ENCODE measurements around the gene FSD1. TPM values are rescaled to one million over a fixed set of nuclear protein-coding genes. Genes with fewer than 3 reads are reported as not detected.
A peak's percentile ranks its signal among the peaks of the same experiment; 100 is the strongest.

The FSD1 gene
- total and polyA plus RNA-seq, 9 of the 15 experiments (the other 6 are each of a cell fraction or from before 2014, with no cell fraction given): 0.11 to 1.9 (median 0.94) TPM; not detected in 1

DNA sequence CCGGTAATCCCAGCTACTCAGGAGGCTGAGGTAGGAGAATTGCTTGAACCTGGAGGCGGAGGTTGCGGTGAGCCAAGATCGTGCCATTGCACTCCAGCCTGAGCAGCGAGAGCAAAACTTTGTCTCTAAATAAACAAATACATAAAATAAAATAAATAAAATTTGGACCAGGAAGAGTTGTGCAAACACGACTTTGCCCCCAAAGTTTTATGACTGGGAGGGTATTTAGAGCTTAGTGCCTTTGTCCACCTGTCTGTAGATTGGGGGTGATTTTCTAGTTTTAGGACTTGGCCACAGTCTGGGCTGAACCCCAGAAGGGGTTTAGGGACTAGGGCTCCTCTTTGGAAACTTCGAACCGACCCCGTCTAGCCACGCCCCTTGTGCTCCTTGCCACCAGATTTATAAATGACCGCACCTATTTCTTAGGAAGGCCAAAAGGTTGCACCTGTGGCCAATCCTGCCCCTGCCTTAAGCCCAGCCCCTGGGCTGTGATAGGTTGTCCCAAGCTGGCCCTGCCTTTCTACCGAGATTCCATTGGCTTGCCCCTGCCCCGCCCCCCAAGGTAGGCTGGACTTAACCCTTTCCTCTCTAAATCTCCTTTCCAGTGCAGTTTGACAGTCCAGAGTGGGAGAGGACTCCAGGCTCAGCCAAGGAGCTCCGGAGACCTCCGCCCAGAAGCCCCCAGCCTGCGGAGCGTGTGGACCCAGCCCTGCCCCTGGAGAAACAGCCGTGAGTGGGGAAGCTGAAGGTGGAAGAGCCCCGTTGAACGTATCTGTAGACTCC, 20.0 kb upstream of the FSD1 start (continued):
- TF ChIP-seq, protein P1, sequence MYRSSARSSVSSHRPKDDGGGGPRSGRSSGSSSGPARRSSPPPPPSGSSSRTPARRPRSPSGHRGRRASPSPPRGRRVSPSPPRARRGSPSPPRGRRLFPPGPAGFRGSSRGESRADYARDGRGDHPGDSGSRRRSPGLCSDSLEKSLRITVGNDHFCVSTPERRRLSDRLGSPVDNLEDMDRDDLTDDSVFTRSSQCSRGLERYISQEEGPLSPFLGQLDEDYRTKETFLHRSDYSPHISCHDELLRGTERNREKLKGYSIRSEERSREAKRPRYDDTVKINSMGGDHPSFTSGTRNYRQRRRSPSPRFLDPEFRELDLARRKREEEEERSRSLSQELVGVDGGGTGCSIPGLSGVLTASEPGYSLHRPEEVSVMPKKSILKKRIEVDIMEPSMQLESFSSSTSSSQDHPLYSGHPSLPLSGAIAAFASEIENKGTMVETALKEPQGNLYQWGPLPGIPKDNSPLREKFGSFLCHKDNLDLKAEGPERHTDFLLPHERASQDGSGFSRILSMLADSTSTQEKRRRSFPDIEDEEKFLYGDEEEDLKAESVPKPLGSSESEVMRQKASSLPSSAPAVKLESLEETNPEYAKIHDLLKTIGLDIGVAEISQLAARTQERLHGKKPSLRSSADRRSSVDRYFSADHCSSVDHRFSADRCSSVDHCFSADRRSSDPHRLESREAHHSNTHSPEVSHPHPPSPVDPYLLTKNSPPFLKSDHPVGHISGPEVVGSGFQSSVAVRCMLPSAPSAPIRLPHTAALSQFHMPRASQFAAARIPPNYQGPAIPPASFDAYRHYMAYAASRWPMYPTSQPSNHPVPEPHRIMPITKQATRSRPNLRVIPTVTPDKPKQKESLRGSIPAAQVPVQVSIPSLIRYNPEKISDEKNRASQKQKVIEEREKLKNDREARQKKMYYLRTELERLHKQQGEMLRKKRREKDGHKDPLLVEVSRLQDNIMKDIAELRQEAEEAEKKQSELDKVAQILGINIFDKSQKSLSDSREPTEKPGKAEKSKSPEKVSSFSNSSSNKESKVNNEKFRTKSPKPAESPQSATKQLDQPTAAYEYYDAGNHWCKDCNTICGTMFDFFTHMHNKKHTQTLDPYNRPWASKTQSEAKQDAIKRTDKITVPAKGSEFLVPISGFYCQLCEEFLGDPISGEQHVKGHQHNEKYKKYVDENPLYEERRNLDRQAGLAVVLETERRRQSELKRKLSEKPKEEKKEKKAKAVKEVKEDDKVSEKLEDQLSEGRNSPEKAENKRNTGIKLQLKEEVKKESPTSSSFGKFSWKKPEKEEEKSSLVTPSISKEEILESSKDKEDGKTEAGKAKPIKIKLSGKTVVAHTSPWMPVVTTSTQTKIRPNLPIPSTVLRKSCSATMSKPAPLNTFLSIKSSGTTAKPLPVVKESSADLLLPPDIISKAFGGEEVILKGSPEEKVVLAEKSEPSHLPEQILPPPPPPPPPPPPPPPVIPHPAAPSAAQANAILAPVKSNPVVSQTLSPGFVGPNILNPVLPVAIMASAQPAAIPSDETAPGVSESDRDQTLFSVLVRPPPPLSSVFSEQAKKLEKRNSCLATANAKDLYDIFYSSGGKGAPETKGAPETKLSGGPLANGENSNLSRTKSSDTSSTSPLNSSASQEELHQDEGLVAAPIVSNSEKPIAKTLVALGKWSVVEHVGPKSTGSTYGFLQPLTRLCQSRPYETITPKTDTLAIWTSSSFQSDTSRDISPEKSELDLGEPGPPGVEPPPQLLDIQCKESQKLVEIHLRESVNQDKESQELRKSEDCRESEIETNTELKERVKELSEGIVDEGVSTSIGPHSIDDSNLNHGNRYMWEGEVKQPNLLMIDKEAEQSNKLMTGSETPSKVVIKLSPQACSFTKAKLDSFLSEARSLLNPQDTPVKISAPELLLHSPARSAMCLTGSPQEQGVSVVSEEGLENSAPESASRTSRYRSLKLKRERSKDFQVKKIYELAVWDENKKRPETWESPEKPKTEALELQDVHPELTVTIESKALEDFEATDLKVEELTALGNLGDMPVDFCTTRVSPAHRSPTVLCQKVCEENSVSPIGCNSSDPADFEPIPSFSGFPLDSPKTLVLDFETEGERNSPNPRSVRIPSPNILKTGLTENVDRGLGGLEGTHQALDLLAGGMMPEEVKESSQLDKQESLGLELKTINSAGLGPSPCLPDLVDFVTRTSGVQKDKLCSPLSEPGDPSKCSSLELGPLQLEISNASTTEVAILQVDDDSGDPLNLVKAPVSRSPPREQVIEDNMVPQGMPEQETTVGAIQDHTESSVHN (IDR thresholded peaks at IDR 0.05; ENCODE audit: borderline replicate concordance in 1 of 2, low read depth in 1 of 2): no peak
- no peak for TF ChIP-seq GTF2F1 (IDR thresholded peaks at IDR 0.05; ENCODE audit: low read depth, low read length)
- no peak for TF ChIP-seq ZNF668 (CRISPR knock-in tag; IDR thresholded peaks at IDR 0.05)
- TF ChIP-seq, protein P2, sequence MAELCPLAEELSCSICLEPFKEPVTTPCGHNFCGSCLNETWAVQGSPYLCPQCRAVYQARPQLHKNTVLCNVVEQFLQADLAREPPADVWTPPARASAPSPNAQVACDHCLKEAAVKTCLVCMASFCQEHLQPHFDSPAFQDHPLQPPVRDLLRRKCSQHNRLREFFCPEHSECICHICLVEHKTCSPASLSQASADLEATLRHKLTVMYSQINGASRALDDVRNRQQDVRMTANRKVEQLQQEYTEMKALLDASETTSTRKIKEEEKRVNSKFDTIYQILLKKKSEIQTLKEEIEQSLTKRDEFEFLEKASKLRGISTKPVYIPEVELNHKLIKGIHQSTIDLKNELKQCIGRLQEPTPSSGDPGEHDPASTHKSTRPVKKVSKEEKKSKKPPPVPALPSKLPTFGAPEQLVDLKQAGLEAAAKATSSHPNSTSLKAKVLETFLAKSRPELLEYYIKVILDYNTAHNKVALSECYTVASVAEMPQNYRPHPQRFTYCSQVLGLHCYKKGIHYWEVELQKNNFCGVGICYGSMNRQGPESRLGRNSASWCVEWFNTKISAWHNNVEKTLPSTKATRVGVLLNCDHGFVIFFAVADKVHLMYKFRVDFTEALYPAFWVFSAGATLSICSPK (IDR thresholded peaks at IDR 0.05; ENCODE audit: borderline replicate concordance): no peak
- no peak for TF ChIP-seq ZNF217 (CRISPR knock-in tag; IDR thresholded peaks at IDR 0.05)
- peak; percentile 44 for TF ChIP-seq SP2 (IDR thresholded peaks at IDR 0.05; ENCODE audit: extremely low read depth, low read depth, low read length, poor library complexity, severe bottlenecking)
- TF ChIP-seq MYC (IDR thresholded peaks at IDR 0.05; ENCODE audit: low read depth, low read length): no peak
- no peak for TF ChIP-seq MYC (CRISPR knock-in tag; IDR thresholded peaks at IDR 0.05; ENCODE audit: borderline replicate concordance, low read depth)
- no peak for TF ChIP-seq CHD1 (IDR thresholded peaks at IDR 0.05; ENCODE audit: low read length)
- TF ChIP-seq ZNF780A (CRISPR knock-in tag; IDR thresholded peaks at IDR 0.05): no peak
- no peak for TF ChIP-seq ZNF253 (CRISPR knock-in tag; conservative IDR thresholded peaks at IDR 0.05)
- TF ChIP-seq ASH1L (IDR thresholded peaks at IDR 0.05; ENCODE audit: borderline replicate concordance, low read depth, partially characterized antibody): peak; percentile 53
- no peak for TF ChIP-seq STAG1 (CRISPR knock-in tag; IDR thresholded peaks at IDR 0.05; ENCODE audit: borderline replicate concordance)
- no peak for TF ChIP-seq ZKSCAN3 (CRISPR knock-in tag; IDR thresholded peaks at IDR 0.05)
- TF ChIP-seq EGR1 (conservative IDR thresholded peaks at IDR 0.05): no peak
- no peak for TF ChIP-seq NFRKB (IDR thresholded peaks at IDR 0.05; ENCODE audit: low read depth)
- no peak for TF ChIP-seq POLR2A (conservative IDR thresholded peaks at IDR 0.05)
- no peak for TF ChIP-seq HNRNPH1 (optimal IDR thresholded peaks at IDR 0.05; ENCODE audit: low read depth, low read length)
- no peak for TF ChIP-seq SIN3A (IDR thresholded peaks at IDR 0.05; ENCODE audit: borderline replicate concordance in 2 of 2, control insufficient read depth in 1 of 2, low read depth in 2 of 2, low read length in 2 of 2)
- no peak for TF ChIP-seq ZNF324 (CRISPR knock-in tag; IDR thresholded peaks at IDR 0.05)
